ENCODE data around the gene TPPP2.

Gene TPPP2

GRCh38 chr14:21070610-21071224 lies 40.7 kb downstream of the TPPP2 start:
- DNase-seq (ENCODE audit: low spot score), result peak; percentile 70
- TF ChIP-seq CTCF (IDR thresholded peaks at IDR 0.05; ENCODE audit: extremely low read depth, missing control alignments), result no peak

DNA sequence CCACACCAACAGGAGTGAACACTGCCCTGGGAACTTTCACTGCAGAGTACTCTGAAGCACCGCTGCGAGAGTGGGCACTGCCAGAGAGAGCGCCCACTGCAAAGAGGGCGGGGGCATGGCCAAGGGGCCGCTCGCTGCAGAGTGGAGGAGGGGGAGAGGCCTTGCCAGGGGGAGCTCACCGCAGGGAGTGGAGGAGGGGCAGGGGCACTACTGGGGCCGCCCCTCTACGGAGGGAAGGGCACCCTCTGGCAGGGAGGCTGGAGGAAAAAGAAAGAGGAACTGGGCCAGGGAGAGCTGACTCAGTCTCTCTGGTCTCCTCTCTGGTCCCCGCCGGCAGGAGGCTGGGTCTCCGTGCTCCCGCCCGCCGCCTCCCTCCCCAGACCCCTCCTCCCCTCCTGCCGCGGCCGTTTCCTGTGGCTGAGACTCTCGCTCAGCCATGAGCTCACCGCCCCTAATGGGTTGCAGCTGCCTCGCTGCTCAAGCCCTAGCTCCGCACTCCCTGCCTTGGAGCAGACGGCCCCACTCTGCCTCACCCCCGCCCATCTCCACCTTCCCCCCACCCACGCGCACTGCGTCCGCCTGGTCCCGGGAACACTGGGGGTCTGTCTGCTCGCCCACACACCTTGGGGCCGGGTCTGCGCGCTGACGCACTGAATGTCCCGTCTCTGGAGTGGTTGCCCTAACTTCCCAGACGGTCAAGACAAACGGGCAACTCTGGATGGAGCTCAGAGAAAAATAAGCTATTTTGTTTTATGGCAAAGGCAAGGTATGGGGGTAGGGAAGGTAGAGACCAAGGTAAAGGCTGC lies 41.4 kb downstream of the TPPP2 start:
- no peak for TF ChIP-seq CTCF (IDR thresholded peaks at IDR 0.05; ENCODE audit: extremely low read depth, missing control alignments)
- peak; percentile 93 for DNase-seq (ENCODE audit: low spot score)

DNA sequence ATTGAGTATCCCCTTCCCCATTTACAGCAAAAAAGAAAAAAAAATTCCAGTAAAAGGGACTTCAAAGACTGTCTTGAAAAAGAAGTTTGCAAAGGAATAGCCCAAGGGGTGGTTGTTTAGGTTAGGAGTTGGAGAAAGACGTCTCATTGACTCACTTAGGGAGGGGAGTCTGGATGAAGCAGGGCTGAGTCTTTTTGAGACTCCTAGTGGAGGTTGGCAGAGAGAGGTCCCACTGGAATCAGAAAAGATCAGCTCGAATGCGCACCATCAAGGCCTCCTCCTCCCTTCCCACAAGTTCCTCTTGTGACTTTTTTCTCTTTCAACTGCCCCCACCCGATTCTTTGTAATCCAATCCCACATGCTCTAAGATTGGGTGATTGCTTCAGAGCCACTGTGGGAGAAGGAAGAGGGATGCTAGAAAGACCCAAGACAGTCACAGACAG lies 42.0 kb downstream of the TPPP2 start:
- no peak for DNase-seq (ENCODE audit: low spot score)
- no peak for TF ChIP-seq CTCF (IDR thresholded peaks at IDR 0.05; ENCODE audit: extremely low read depth, missing control alignments)

DNA sequence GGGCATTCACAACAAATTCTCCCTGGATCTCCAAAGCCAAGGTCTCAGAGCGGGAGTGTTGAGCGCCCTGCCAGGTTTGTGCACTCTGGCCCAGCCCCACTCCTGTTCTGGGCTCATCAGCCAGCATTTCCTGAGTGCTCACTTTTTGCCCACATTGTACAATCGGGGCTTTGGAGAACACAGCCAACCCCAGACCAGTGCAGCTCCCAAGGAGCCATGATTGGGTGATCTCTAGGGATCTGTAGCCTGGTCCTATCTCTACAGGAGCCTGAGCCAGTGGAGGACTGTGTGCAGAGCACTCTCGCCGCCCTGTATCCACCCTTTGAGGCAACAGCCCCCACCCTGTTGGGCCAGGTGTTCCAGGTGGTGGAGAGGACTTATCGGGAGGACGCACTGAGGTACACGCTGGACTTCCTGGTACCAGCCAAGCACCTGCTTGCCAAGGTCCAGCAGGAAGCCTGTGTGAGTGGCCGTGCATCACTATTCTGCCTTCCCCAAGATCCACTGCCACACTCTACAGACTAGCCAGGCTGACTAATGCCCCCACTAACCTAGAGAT lies 42.8 kb downstream of the TPPP2 start:
- DNase-seq (ENCODE audit: low spot score), result peak; percentile 34

GRCh38 chr14:21073921-21074320 lies 43.9 kb downstream of the TPPP2 start:
- peak; percentile 21 for DNase-seq (ENCODE audit: low spot score)

More for the DNA sequence above, 42.8 kb downstream of the TPPP2 start:
- no peak for TF ChIP-seq CTCF (IDR thresholded peaks at IDR 0.05; ENCODE audit: extremely low read depth, missing control alignments)

DNA sequence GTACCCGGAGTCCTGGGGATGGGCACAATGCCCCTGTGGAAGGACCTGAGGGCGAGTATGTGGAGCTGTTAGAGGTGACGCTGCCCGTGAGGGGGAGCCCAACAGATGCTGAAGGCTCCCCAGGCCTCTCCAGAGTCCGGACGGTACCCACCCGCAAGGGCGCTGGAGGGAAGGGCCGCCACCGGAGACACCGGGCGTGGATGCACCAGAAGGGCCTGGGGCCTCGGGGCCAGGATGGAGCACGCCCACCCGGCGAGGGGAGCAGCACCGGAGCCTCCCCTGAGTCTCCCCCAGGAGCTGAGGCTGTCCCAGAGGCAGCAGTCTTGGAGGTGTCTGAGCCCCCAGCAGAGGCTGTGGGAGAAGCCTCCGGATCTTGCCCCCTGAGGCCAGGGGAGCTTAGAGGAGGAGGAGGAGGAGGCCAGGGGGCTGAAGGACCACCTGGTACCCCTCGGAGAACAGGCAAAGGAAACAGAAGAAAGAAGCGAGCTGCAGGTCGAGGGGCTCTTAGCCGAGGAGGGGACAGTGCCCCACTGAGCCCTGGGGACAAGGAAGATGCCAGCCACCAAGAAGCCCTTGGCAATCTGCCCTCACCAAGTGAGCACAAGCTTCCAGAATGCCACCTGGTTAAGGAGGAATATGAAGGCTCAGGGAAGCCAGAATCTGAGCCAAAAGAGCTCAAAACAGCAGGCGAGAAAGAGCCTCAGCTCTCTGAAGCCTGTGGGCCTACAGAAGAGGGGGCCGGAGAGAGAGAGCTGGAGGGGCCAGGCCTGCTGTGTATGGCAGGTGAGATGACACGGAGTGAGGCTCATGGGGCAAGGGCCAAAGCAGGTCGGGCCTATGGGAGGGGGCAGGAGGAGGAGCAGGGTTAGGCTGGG lies 44.6 kb downstream of the TPPP2 start:
- TF ChIP-seq CTCF (IDR thresholded peaks at IDR 0.05; ENCODE audit: extremely low read depth, missing control alignments), result no peak

More at GRCh38 chr14:21073921-21074320, 43.9 kb downstream of the TPPP2 start:
- no peak for TF ChIP-seq CTCF (IDR thresholded peaks at IDR 0.05; ENCODE audit: extremely low read depth, missing control alignments)

More for the DNA sequence above, 44.6 kb downstream of the TPPP2 start:
- peak; percentile 14 for DNase-seq (ENCODE audit: low spot score)

Measured in GM20000 (cell line).